ENCODE data around the gene SLC6A2. TPM values are rescaled to one million over a fixed set of nuclear protein-coding genes. Genes with fewer than 3 reads are reported as not detected.

SLC6A2 gene
- total RNA-seq, 1 experiment from 2014 or later = not detected

Other genes with a start within 250 kb of the SLC6A2 start
- gene MMP2, start 176.8 kb upstream of the SLC6A2 start, total RNA-seq (2014; rRNA removed) = 349 and 405 TPM in 2 replicates
- gene LPCAT2, start 146.9 kb upstream of the SLC6A2 start, total RNA-seq (2014; rRNA removed) = 6.8 and 7.2 TPM in 2 replicates
- gene CAPNS2, start 89.3 kb upstream of the SLC6A2 start, total RNA-seq (2014; rRNA removed) = not detected in 2 replicates
- not detected in 2 replicates for gene CES1, start 177.1 kb downstream of the SLC6A2 start, total RNA-seq (2014; rRNA removed)
- not detected in 2 replicates for gene CES5A, start 219.4 kb downstream of the SLC6A2 start, total RNA-seq (2014; rRNA removed)